HG03354 (cell line): ENCODE results near the gene NAT9.

Experiments
- ATAC-seq: cut with Tn5 transposase; IDR thresholded peaks from one replicate; pipeline ENCODE4 v1.9.1; 2021; ENCODE audit warnings: mild to moderate bottlenecking; ENCODE audit not compliant: unreplicated experiment, poor library complexity, severe bottlenecking

NAT9 gene

DNA sequence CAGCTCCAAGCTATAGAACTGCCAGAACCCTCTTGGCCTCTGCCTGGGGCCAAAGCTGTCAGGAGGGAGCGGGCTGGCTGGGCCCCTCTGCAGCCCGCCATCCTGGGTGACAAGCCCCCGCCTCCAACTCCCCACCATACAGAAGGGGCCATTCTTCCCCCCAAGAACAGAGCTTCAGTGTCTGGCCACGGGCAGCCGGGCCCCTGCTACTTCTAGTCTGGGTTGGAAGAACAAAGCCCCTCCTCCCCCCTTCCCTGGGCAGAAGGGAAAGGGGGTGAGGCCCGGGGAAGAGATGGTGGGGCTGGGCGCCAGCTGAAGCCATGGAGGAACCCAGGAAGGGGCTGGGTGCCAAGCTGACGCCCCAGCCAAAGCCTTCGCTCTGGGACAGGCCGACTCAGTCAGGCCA, 9.0 kb downstream of the NAT9 start:
- ATAC-seq: no peak

DNA sequence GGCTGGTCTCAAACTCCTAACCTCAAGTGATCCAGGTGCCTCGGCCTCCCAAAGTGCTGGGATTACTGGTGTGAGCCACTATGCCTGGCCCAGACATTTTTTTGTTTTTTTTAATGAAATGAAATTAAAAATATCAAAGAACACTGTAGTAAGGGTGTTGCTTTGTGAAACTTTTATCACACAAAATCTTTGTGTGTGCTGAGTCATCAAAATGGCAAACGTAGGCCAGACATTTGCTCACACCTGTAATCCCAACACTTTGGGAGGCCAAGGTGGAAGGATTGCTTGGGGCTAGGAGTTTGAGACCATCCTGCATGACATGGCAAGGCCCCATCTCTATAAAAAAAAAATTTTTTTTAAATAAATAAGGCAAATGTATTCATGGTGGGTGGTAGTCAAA, 9.7 kb downstream of the NAT9 start:
- ATAC-seq: no peak

DNA sequence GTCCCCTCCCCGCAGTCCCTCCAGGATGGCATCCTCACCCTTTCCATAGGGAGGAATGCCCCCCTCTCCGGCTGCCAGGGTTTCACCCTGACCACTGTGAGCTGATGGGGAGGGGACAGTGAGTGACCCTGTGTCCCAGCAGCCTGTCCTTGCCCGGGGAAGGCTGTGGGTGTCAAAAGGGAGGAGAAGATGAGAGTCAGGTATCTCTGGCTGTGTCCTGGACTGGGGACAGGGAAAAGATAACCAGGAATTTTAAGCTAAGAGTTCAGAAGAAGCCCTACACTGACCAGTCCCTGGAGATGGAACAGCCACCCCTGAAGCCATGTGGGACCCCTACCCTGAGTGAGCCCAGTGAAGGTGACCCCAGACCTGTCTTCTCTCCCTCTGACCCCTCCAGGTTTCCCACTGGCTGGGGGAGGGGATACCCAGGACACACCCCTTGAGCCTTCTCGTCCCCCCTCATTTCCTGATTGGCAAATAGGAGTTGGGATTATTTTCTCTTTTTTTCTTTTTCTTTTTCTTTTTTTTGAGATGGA, 11.3 kb downstream of the NAT9 start:
- ATAC-seq: no peak

DNA sequence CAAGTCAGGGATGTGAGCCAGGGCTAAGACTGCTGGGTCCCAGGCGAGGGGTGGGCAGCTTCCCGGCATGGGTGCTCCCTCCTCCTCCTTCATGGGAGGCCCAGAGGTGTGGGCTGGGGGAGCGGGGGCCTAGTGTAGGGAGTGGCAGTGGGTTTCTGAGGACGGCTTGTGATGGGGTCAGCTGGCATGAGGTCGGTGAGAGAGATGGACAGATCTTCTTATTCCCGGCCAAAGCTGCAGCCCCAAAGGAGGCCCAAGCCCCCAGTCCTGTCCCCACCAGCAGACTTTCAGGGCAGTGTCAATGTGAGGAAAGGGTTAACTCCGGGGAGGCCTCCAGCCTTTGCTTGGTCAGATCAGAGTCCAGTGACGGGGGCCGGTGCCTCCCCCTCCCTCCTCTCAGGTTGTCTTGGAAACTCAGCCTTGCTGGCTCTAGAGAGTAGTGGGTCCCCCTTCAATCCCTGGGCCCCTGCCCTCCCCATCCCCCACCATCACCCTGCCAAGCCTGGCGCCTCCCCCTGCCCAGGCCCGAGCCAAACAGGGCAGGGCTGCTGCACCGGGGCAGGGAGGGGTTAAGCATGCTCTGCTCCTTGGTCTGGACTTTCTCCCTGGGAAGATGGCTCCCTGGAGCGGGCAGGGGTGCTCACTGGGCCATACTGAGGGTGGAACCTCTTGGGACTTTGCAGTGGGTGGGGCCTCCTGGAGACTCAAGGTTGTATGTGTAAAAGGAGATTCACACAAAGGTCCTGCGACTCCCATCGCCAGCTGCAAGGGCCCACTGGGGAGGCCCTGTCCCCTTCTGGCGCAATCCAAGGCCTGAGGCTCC, 12.4 kb downstream of the NAT9 start:
- ATAC-seq: no peak

DNA sequence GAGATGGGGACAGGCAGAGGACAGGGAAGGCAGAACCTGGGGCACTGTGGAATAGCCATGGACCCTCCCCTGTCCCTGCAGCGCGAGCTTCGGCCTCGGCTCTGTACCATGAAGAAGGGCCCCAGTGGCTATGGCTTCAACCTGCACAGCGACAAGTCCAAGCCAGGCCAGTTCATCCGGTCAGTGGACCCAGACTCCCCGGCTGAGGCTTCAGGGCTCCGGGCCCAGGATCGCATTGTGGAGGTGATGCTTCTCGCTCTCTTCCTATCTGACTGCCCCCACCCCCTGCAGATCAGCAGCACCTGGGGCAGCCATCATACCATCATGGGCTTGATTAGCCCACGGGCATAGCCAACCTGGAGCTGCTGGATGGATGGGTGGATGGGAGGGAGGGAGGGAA, 14.2 kb downstream of the NAT9 start:
- no peak for ATAC-seq

DNA sequence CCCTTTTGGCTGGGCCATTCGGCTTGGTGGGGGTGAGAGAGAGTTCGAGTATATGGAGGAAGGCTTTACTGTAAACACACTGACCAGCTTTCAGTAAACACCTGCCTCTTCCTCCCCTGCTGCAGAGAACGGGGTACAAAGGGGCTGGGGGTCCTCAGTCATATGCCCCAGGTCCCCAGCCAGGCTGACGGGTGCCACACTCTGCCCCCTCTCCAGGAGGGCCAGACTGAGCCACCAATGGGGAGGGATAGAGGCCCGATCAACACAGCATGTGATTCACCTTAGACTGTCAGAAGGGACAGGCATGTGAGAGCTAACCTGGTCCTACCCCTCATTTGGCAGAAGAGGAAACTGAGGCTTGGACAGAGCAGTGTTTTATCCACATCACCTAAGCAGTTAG, 14.7 kb downstream of the NAT9 start:
- ATAC-seq: no peak

DNA sequence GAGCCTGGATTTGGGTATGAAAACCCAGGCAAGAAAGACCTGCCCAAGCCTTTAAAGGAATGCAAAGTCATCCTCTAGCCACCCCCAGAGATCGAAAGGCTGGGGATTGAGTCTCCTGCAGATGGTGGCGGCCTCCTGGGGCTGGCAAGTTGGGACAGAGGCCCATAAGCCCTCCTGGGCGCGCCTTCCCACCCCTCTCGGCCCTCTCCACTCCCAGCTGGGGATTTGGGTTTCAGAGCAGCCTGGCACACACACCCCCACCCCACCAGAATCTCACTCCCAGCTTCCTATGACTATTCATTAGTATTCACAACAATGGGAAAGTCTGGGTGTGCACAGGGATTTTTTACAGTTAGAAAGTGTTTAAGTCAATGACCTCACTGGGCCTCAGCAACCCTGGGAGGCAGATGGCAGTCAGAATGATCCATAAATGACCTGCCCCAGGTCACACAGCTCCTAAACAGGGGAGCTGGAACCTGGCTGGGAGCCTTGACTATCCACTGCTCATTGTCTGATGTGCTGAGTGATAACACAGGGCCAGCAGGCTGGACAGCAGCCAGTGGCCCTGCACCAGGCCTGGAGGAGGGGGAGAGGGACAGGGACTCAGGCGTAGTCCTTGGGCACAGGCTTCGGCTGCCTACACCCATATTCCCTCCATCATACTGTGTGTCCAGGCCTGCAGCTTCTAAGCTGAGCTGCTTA, 15.6 kb downstream of the NAT9 start:
- ATAC-seq: no peak

DNA sequence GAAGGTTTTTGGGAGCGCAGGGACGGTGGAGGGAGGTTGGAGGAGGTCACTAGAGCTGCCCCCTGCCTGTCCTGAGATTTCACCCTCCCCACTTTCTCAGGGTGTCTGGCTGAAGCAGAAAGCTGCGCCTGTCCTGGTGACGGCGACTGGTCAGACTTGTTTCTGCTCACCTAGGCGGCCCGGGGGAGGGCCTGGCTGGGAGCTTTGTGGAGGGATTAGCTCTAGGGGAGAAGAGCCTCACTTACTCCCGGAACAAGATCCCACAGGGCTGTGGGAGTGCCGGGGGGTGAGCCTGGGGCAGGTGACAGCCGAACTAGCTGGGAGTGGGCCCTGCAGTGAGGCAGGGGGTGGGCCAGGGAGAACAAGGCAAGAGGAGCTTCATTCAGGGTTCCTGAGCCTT, 16.2 kb downstream of the NAT9 start:
- ATAC-seq: no peak

DNA sequence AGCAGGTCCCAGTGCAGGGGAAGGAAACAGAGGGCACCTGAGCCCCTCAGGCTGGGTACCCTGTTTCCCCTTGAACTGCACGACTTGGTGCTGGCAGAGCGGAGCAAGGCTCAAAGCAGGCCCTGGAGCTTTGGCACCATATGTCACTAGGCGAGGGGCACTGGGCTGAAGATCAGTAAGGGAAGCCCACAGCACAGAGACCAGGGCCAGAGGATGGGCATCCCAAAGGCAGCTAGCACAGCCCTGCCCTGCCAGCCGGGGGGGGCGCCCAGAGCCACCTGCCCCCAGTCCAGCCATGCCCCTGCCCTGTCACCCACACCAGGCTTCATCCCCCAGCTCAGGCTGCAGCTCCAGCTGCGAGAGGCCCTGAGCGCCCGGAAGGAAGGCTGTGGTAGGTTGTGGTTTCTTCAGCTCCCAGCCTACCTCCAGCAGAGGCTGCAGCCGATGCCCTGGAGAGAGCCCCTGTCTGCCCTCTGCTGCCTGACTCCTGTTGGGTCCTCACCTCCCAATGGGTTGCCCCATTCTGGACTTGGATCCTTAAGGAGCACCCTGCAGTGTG, 16.8 kb downstream of the NAT9 start:
- peak; percentile 75 for ATAC-seq

DNA sequence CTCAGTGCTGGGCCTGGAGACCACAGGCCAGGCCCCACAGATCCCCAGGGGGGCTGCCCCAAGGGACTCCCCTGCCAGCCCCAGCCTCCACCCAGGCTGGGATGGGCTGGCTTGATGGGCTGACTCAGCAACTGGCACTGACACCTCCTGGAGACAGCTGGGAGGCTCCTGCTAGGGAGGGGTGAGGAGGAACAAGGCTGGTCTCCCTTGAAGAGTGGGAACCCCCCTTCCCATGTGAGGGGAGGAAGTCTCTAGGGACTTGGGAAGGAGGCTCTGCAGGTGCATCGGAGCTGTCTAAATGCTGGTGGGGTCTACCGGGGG, 17.3 kb downstream of the NAT9 start:
- peak; percentile 25 for ATAC-seq

DNA sequence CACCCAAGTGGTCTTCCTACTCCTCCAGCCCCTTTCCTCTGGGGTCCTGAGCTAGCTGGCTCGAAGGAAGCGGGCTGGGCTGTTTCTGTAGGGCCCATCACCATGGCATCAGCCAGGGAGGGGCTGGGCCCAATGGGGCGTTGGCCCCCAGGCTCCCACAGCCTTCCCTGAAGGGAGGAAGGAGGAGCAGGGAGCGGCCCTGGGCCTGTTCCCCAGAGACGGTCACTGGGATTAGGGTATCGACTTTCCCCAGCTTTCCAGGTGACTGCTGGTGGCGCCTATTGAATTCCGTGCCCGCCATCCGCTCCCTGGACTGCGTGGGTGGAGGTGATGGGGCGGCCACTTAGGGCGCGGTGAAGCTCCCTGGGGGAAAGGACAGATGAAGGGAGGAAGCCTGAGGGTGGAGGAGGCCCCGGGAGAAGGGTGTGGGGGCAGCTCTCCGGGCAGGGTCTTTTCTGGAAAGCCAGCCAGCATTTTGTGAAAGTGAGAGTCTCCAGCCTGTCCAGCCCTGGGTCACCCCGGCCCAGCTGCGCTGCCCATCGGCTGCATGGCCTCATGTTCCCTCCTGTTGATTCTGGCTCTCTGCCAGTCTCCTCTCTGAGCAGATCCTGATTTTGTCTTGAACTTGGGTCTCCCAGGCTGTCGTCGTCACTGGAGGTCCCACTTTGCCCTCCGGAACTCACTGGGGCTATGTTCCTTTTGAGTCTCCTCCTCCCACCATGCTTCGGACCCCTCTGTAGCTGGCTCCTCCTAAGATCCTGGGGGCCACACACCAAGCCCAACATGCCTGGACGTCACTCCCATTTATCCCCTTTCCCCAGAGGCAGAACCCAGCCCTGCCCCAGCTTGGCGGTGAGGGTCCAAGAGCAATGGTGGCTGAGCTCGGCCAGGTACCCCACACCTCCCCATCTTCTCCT, 18.0 kb downstream of the NAT9 start:
- ATAC-seq: no peak

DNA sequence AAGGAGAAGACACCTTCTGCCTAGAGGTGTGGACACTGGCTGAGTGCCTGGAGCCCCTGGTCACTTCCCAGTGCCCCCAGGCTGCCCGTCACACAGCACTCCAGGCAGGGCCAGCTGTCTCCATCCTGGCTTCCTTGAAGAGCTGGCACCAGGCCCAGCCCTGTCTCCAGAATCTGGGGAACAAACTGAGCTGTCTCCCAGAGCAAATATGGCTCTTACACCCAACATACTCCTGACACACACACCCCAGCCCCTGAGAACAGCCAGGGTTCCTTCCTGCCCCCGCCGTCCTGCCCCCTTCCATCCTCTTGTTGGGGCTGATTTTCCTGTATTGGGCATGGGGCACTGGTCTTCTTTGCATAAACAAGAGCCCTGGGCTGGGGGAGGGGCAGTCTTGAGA, 18.6 kb downstream of the NAT9 start:
- ATAC-seq: no peak

DNA sequence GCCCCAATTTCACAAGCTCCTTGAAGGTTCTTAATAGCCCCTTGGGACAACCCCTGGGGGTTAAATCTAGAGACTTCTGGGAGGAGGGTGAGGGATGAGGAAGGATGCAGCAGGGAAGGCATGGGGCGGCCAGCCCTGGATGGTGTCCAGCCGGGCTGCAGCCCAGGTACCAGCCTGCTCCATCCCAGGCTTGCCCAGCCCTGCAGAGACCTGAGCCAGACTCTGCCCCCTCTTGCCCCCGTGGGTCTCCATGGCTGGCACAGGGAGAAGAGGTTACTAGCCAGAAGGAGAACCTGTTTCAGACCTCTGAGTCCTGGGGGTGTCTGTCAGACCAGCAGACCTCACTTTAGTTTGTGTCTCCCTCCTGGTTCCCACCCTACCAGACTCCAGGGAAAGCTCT, 19.3 kb downstream of the NAT9 start:
- ATAC-seq: no peak

DNA sequence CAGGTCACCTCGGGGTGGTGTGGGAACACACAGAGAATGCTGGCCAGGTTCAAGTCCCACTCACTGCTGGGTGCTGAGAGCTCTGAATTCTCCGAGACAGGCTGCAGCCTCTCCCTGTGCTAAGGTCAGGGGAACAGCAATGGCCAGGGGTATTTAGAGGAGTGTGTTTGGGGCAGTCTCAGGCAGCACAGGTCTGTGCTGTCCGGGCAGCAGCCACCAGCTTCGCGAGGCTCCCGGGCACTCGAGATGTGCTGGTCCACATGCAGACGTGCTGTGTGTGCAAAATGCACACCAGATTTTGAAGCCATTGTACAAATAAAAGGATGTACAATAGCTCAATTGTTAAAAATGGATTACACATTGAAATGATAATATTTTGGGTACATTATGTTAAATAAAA, 20.6 kb downstream of the NAT9 start:
- ATAC-seq: no peak

DNA sequence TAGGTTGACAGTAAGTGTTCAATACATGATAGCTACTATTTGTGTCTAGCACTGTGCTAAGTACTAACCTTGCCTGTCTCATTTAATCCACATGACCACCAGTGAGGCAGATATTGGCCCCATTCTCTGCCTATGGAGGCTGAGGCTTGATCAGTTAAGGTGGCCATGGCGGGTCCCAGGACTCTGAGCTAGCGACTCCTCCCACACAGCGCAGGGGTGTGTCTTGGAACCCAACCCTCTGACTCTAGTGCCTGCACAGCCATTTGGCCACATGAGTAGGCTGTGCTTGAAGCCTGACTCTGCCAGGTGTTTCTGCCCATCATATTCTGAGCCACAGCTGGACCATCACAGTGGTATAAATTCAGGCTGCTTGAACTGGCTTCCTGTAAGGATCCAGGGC, 21.3 kb downstream of the NAT9 start:
- ATAC-seq: no peak

DNA sequence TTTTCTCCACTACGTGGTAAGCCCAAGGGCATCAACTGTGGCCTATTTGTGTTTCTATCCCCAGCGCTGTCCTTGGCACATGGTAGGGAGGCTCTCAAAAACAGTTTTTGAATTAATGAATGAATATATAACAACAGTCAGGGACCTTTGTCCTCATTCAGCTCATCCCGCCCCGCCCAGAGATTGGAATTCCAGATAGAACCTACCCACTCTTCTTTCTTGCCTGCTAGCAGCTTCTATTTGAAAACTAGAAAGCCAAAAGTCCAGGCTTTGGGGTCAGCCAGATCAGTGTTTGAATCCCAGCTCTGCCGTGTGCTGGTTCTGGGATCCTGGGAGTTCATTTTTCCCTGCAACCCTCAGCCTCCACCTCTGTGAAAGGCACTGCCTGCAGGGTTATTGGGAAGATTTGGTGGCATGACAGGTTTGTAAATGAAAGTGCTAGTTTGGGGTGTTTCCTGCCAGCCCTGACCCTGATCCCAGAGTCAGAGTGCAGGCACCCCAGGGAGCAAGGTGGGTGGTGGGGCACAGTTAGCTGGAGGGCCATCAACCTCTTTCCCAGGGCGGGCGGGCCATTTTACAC, 23.2 kb downstream of the NAT9 start:
- no peak for ATAC-seq

DNA sequence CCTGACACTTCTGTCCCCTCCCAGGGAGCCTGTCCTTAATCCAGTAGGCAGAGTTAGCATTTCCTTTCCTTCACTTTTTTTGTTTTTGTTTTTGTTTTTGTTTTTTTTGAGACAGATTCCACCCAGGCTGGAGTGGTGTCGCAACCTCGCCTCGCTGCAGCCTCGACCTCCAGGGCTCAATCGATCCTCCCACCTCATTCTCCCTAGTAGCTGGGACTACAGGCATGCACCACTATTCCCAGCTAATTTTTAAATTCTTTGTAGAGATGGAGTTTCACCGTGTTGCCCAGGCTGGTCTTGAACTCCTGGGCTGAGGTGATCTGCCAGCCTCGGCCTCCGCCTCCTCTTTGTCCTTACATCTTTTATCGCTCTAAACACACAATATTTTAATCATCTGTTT, 23.7 kb downstream of the NAT9 start:
- ATAC-seq: no peak

DNA sequence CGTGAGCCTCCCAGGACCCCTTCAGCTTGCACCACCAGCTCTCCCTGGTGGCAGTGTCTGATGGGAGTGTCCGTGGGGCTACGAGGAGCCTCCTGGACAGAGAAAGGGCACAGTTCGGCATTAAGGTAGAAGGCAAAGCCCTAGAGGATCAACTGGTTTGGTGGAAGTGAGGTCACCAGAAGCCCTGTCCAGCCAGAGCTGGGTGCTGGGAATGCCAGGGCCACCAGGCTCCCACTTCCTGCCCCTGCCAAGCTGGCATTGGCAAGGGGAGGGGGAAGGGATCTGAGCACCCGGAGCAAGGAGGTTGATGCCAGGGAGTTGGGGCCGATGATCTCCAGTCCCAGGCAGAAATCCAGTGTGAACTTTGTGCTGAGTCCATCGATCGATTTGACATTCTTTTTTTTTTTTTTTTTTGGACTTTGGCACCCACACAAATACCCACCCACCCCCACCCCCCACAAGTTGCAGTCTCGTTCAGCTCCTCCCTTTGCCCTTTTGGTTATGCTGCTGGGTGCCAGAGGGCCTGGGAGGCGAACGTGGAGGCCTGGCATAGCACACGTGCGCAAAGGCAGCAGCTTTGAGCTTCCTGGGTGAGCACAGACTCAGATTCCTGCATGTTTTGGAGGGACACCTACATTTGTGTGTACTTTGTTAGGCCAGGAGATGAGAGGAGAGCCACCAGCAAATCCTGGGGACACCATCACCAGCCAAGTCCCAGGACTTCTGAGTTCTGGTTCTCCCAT, 25.6 kb downstream of the NAT9 start:
- ATAC-seq: no peak

DNA sequence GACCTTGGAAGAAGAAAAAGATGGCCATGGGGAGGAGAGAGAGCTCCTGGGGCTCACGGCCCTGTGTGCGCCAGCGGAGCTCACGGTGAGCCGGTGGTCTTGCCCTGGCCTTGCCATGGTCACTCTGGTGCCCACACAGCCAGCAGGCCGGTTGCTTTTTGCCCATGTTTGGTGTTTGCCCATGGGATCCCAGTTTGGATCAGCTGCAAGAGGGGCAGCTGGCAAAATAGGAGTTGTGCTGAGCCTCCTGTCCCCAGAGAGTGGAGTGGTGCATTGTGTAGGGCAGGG, 26.2 kb downstream of the NAT9 start:
- no peak for ATAC-seq
